GM21529 (cell line): ENCODE measurements around the gene SOS1.
A peak's percentile ranks its signal among the peaks of the same experiment; 100 is the strongest.
"Not testable (repeated sequence)": the region's sequence is repeated elsewhere in the genome, so short reads cannot be mapped to it uniquely, and the experiment has no call there.

Source experiments
- ATAC-seq: cut with Tn5 transposase; IDR thresholded peaks from one replicate; pipeline ENCODE4 v1.9.1; 2021; ENCODE audit not compliant: unreplicated experiment

Gene SOS1

DNA sequence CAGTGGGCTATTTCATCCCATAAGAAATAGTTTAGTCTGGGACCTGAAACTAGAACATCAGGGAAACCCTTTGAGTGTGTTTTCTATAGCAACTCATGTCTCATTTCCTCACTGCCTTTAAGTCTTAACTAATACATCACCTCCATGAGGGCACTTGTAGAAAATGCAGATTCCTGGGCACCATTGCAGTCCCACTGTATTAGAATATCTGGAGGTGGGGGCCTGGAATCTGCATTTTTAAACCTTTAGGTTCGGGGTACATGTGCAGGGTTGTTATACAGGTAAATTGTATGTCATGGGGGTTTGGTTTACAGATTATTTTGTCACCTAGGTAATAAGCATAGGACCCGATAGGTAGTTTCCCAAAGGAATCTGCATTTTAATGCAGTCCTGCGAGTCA lies 143.8 kb downstream of the SOS1 start:
- ATAC-seq, result no peak

DNA sequence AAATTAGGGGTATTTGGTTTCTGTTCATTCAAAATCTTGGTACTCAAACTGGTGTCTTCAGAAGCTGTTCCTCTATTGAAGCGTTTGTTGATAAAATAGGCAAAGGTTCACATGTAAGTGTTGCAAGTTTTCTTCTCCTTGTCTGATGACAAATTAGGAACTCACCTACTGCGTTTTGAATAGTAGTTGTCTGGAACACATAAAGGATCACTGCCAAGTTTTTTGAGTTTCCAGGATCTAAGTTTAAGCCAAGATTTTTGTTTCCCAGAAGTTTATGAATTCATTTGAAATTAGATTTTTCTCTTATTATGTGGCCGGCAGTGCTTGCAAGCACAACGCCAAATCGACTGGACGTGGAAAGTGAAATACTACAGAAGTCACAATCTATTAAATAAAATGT lies 145.8 kb downstream of the SOS1 start:
- ATAC-seq, result no peak

DNA sequence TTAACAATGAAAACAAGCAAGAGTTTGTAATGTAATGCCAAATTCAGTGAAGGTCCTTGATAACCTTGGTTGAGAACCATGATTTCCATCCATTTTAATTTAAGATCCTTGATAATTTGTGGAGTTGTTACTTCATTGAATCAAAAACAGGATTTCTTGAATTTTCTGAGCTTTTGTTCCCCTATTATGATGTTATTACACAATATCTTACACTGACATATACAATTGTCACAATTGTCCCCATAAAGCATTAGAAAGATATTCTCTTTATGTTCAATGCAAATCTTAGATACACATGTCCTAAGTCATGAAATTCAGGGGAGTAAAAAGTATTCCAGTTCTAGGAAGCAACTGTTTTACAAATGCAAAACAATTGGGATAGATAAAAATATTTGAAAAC lies 147.6 kb downstream of the SOS1 start:
- no peak for ATAC-seq

- ATAC-seq, result no peak
Observed at GRCh38 chr2:38971377-38971776, 149.5 kb downstream of the SOS1 start.

DNA sequence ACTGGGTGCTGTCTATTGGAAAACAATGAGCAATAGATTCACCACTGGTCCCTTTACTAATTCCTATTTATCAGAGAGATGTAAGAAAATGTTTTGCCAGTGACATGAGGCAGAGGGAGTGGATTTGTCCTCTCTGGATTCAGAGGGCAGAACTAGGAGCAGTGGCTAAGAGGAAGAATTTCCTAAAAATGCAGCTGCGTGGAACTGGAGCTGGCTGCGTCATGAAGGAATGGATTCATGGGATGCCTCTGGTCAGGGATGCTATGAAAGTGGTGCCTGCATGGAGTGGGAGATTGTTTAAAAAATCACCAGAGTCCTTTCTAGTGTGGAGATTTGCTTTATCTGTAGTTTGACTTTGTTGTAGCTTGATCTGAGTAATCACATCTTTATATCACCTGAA lies 152.8 kb downstream of the SOS1 start:
- no peak for ATAC-seq

DNA sequence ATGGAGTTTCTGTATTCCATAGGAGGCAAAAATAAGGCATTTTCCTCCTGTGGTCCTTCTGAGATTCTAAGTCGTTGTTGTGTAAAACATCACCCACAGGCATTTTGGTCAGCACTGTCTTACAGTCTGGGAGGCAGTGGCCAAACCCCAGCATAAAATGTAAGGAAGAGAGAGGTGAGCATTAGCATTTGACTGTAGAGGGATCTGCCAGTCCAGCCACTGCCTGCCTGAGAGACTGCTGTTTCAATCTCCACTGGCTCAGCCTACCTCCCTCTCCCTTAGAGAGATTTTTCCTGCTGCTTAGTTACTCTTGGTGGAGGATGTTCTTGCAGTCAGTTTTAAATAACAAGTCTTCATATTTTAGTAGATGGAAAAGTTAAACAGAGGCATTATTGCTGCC lies 154.2 kb downstream of the SOS1 start:
- no peak for ATAC-seq

DNA sequence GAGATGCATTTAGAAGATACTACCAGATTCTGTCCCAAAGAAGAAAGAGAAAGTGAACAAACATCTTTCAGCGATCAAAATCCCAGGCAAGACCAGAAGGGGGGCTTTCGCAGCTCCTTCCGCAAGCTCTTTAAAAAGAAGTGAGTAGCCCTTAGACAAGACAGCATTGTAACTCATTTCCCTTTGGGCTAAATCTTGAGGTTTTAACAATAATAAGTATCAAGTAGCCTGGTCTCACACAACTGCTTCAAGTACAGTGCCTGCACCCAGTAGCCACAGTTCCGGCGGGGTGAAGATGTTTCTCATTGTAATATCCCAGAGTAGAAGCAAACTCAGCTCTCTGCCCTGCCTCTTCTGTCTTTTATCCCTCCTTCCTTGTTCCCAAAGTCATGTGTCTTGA lies 154.8 kb downstream of the SOS1 start:
- no peak for ATAC-seq

- ATAC-seq, result no peak
Observed at GRCh38 chr2:38960609-38961320, 160.1 kb downstream of the SOS1 start.

- ATAC-seq, result peak; percentile 49
Observed at GRCh38 chr2:38959938-38960608, 160.8 kb downstream of the SOS1 start.

GRCh38 chr2:38959466-38959865 lies 161.4 kb downstream of the SOS1 start:
- ATAC-seq, result no peak

DNA sequence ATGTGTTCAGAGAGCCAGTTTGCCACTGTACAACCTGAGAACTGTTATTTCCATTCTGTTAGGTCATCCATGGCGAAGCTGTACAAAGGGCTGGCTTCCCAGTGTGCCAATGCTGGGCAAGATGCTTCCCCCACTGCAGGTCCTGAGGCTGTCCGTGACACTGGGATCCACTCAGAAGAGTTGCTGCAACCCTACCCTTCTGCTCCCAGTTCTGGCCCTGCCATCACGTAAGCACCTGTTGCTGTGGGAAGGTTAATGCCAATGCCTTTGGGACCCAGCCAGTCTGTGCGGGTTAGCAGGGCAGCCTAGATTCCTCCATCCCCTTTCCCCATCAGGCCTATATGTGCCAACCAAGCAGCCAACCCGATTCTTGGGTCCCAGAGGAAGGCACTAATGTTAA lies 162.9 kb downstream of the SOS1 start:
- ATAC-seq, result no peak

GRCh38 chr2:38951766-38952165 lies 169.1 kb downstream of the SOS1 start:
- no peak for ATAC-seq

- ATAC-seq, result no peak
Observed at GRCh38 chr2:38948995-38949394, 171.9 kb downstream of the SOS1 start.

DNA sequence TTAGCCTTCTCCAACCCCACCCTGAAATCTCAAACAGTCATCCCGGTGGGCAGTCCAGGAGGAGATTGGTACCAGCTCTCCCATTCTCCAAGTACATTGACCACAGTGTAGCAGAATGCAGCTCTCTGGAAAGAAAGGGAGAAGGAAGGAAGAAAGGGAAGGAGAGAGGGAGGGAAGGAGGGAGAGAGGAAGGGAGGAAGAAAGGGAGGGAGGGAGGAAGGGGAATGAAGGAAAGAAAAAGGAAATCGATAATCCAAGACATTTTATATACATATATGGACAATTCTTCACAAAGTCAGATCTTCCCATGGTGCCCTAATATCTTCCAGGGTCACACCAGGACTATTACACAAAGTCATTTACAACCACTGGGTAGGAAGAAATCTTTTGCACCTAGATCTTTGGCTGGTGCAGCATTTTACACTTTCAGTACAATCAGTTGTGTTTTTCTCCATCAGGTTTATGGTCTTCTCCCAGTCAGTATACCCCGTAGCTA lies 172.4 kb downstream of the SOS1 start:
- no peak for ATAC-seq

GRCh38 chr2:38947241-38948239 lies 173.3 kb downstream of the SOS1 start:
- ATAC-seq, result peak; percentile 80

DNA sequence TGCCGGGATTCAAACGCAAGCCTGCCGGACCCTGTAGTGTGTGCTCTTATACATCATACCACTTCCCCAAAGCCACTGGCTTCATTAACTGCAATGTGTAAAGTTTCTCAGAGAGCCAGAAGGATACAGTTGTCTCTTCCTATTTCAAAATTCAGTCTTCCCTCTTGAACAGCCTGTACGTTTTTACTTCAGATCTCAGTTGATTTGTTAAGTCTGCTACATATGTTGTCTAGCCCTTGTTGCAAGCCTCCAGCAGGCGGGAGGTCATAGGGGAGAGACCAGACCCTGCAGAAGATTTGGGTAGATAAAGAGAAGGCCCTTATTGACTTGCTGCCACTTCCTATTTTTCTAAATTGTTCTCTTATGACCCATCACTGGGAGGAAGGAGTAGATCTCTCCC lies 174.9 kb downstream of the SOS1 start:
- no peak for ATAC-seq

- ATAC-seq, result no peak
Observed at GRCh38 chr2:38945372-38945771, 175.5 kb downstream of the SOS1 start.

DNA sequence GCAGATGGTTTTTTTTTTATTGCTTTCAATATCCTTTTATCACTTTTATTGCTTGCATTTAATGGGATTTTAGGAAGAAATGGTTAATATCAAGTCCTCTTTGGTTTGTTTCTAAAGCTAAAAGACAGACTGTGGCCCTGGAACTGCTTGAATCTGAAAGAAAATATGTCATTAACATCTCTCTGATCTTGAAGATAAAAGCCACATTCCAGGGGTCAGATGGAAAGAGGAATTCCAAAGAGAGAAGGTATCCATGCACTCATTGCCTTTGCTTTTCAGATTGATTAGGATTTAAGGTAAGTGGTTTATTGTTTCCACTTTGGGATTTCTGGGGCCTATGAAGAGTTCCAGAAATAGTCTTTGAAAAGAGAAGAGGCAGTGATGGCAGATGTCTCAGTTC lies 177.1 kb downstream of the SOS1 start:
- no peak for ATAC-seq

GRCh38 chr2:38940746-38941145 lies 180.1 kb downstream of the SOS1 start:
- ATAC-seq, result no peak

- ATAC-seq, result no peak
Observed at GRCh38 chr2:38937548-38937947, 183.3 kb downstream of the SOS1 start.

DNA sequence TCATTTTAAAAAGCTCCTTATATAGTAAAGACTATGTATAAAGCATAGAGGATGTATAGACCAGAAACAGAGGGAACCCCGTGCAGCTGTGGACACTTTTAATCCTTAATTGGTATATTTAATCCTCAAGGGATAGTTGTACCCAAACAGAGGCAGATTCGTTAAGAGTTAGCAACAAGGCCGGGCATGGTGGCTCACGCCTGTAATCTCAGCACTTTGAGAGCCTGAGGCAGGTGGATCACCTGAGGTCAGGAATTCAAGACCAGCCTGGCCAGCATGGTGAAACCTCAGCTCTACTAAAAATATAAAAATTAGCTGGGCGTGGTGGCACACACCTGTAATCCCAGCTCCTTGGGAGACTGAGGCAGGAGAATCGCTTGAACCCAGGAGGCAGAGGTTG lies 184.3 kb downstream of the SOS1 start:
- not testable (repeated sequence) for ATAC-seq
